ENCODE results near the gene STIL. TPM values are rescaled to one million over a fixed set of nuclear protein-coding genes. Genes with fewer than 3 reads are reported as not detected.

STIL gene
- total and polyA plus RNA-seq, 3 donors from 2014 or later = 11.5 to 20.4 (median 12.0) TPM

DNA sequence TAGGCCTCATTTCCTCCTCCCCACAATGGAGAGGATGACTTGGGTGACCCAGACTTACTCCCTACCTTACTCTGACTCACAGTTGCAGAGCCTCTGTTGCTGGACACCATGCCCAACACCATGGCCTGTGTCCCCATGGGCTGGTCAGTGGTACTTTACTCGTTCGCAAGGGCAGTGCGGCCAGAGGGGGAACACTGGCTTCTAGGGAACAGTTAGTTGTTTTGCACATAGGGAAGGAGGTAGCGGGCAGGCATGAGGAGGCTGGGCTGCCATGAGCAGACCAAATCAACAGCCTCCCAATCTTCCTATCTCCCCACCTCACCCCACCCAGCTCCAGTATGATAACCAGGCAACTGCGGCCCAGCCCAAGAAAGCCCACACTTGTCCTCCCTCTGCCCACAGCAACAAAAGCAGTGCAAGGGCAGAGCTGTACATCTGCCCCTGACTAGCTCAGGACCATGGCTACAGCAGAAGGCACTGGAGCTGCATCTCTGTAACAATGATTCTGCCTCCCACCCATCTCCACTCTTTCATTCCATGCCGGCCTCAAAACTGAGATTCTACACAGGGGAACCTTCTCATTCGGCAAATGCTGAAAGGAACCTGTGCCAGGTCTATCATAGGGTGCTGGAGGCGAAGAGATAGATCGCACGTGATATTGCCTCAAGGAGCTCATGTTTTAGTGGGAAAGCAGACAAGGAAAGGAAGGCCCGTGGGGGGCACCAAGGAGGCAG is 100.5 kb downstream of the STIL start:
- no peak overlapping the region for H3K4me3 ChIP-seq
- intact Hi-C loops (cut with DNase I; ENCODE audit: low total_unique reads) = no loop called here
- H3K36me3 ChIP-seq (ENCODE audit: low read depth, missing control alignments) = no peaks in the 10 kb centered on the region
- H3K4me1 ChIP-seq = no peaks in the 10 kb centered on the region
- no peak for TF ChIP-seq POLR2A (IDR thresholded peaks at IDR 0.05)
- TF ChIP-seq, protein P1, sequence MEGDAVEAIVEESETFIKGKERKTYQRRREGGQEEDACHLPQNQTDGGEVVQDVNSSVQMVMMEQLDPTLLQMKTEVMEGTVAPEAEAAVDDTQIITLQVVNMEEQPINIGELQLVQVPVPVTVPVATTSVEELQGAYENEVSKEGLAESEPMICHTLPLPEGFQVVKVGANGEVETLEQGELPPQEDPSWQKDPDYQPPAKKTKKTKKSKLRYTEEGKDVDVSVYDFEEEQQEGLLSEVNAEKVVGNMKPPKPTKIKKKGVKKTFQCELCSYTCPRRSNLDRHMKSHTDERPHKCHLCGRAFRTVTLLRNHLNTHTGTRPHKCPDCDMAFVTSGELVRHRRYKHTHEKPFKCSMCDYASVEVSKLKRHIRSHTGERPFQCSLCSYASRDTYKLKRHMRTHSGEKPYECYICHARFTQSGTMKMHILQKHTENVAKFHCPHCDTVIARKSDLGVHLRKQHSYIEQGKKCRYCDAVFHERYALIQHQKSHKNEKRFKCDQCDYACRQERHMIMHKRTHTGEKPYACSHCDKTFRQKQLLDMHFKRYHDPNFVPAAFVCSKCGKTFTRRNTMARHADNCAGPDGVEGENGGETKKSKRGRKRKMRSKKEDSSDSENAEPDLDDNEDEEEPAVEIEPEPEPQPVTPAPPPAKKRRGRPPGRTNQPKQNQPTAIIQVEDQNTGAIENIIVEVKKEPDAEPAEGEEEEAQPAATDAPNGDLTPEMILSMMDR (IDR thresholded peaks at IDR 0.05) = no peak
- H3K27me3 ChIP-seq = no peaks in the 10 kb centered on the region
- 73 to 79% methylated on average over 9 to 10 of the region's 11 CpGs for WGBS, 2 donors
- H3K9me3 ChIP-seq = no peaks in the 10 kb centered on the region
- DNase-seq = no peak
- H3K27ac ChIP-seq = no peak overlapping the region

DNA sequence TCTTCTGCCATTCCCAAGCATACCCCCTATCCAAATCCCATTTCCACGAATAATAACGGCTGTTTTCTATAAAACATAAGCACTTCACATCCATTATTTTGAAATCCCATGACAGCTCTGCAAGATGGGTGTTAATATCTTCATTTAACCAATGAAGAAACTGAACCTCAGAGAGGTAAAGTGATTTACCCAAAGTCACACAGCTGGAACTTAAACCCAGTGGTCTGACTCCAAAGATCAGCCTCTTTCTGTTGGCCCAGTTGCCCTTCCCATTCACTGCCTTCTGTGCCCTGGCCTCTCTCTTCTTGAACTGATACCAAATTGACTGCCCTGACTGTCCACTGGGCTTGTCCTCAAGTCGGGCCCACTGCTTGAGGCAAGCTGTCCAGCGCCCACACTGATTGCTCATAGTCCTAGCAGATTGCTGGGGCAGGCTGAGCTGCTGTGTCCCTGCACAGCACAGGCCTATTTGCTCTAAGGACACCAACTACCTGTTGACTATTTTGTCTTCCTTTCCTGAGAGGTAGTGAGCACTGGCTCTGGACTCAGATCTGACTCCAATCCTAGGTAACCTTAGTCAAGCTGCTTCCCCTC is 101.2 kb downstream of the STIL start:
- no peak for TF ChIP-seq POLR2A (IDR thresholded peaks at IDR 0.05)
- TF ChIP-seq, protein P1 (IDR thresholded peaks at IDR 0.05) = no peak
- H3K9me3 ChIP-seq = no peaks in the 10 kb centered on the region
- intact Hi-C loops (cut with DNase I; ENCODE audit: low total_unique reads) = no loop called here
- WGBS, 2 donors = 83 to 92% methylated on average over 4 of the region's 4 CpGs
- H3K4me3 ChIP-seq = no peak overlapping the region
- no peak for DNase-seq
- no peaks in the 10 kb centered on the region for H3K36me3 ChIP-seq (ENCODE audit: low read depth, missing control alignments)
- no peaks in the 10 kb centered on the region for H3K4me1 ChIP-seq
- no peaks in the 10 kb centered on the region for H3K27me3 ChIP-seq
- H3K27ac ChIP-seq = no peak overlapping the region

DNA sequence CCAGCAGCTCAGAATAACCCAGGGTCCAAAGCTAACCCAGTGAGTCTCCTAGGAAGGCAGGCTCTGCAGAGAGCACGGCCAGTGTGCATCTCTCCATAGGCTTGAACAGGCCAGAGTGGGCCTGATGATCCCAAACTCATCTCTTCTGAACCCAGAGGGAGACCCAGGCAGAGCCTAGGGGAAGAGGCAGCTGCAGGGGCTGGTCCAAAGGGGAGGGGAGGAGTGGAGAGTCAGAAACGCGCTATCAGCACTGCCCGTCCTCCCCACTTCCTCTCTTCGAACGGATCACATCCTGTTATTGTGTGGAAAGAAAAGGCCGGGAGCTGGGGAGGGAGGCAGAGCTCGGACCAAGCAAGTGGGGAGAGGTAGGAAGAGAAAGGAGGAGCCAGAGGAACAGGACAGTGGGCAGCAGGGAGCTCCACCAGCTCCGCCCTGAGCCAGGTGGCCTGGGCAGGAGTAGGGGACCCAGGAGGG is 102.1 kb downstream of the STIL start:
- no peak for DNase-seq
- WGBS, 2 donors = 50 to 63% methylated on average over 8 to 9 of the region's 9 CpGs
- no peak for TF ChIP-seq POLR2A (IDR thresholded peaks at IDR 0.05)
- TF ChIP-seq, protein P1 (IDR thresholded peaks at IDR 0.05) = no peak

DNA sequence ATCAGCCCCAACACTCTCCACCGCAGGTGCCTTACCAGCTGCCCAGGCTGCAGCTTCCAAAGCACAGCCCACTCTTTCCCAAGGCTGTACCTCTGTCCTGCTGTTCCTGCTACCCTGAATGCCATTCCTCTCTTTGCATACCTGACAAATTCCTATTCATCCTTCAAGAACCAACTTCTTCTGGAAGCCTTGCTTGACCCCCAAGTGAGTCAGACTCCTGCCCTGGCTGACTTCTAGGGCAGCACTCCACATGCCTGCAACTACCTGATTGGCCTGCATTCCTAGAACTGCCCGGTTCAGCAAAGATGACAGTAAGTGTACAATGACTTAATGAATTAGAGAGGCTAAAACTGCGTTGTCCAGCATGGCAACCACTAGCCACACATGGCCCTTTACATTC is 103.3 kb downstream of the STIL start:
- H3K27me3 ChIP-seq = no peaks in the 10 kb centered on the region
- no peaks in the 10 kb centered on the region for H3K4me1 ChIP-seq
- no peak overlapping the region for H3K4me3 ChIP-seq
- no peaks in the 10 kb centered on the region for H3K36me3 ChIP-seq (ENCODE audit: low read depth, missing control alignments)
- WGBS, 2 donors = 89 to 93% methylated on average over 3 of the region's 3 CpGs
- TF ChIP-seq, protein P1 (IDR thresholded peaks at IDR 0.05) = no peak
- TF ChIP-seq POLR2A (IDR thresholded peaks at IDR 0.05) = no peak
- DNase-seq = no peak
- intact Hi-C loops (cut with DNase I; ENCODE audit: low total_unique reads) = no loop called here
- no peaks in the 10 kb centered on the region for H3K9me3 ChIP-seq
- H3K27ac ChIP-seq = no peak overlapping the region

More for the DNA sequence above, 102.1 kb downstream of the STIL start:
- Histone ChIP-seq H3K4me1 (no peaks in the 10 kb centered on the region), H3K9me3 (no peaks in the 10 kb centered on the region), H3K36me3 (ENCODE audit: low read depth, missing control alignments) (no peaks in the 10 kb centered on the region), H3K27me3 (no peaks in the 10 kb centered on the region), H3K4me3 (no peak overlapping the region), H3K27ac (no peak overlapping the region)
- intact Hi-C loops (cut with DNase I; ENCODE audit: low total_unique reads) = no loop called here
